Activated naive CD4-positive, alpha-beta T cell treated with anti-CD3 and anti-CD28 coated beads, Interleukin-2, amount 50 U/mL, for 72 hours (primary cell): Measurements from ENCODE around the gene CREB1. TPM values are rescaled to one million over a fixed set of nuclear protein-coding genes. Genes with fewer than 3 reads are reported as not detected.

Experiments used
- ATAC-seq, 2 donors: fragments of 150-1000 bp; cut with Tn5 transposase; 2 replicates each; pipeline ENCODE4 v1.10.0; 2021; ENCODE audit warnings: mild to moderate bottlenecking in 2 of 2, moderate library complexity in 2 of 2
- DNase-seq, 2 donors: peaks; one replicate each; pipeline ENCODE4 v3.0.0; 2021 to 2022; ENCODE audit warnings: low spot score in 2 of 2
- H3K27ac Mint-ChIP-seq, 2 donors: one replicate each; pipeline ENCODE4 v1.8.0; 2022; ENCODE audit warnings: mild to moderate bottlenecking in 2 of 2, mixed read lengths in 2 of 2
- H3K36me3 Mint-ChIP-seq, 2 donors: one replicate each; pipeline ENCODE4 v1.8.0; 2022; ENCODE audit warnings: mixed read lengths in 2 of 2
- H3K9me3 Mint-ChIP-seq, 2 donors: one replicate each; pipeline ENCODE4 v1.8.0; 2022; ENCODE audit warnings: mixed read lengths in 2 of 2
- total RNA-seq, 2 donors: library from RNA; stranded (reverse); gene quantifications; one replicate each; pipeline ENCODE4 v1.2.3, GENCODE V29; 2022

CREB1 gene
- total RNA-seq, 2 donors from 2014 or later, result 68.1 to 89.3 TPM

GRCh38 chr2:207498427-207498826 is 31.3 kb upstream of the CREB1 start:
- no peak overlapping the region for H3K27ac Mint-ChIP-seq
- no peaks in the 10 kb centered on the region for H3K9me3 Mint-ChIP-seq
- no peaks in the 10 kb centered on the region for H3K36me3 Mint-ChIP-seq
- DNase-seq (no peak), ATAC-seq (no peak)

- H3K27ac Mint-ChIP-seq, result no peak overlapping the region
- H3K36me3 Mint-ChIP-seq, result no peaks in the 10 kb centered on the region
- ATAC-seq, result no peak
- no peak for DNase-seq
- H3K9me3 Mint-ChIP-seq, result no peaks in the 10 kb centered on the region
Measured at GRCh38 chr2:207499114-207499513, 30.6 kb upstream of the CREB1 start.

GRCh38 chr2:207501802-207502576 is 27.8 kb upstream of the CREB1 start:
- H3K36me3 Mint-ChIP-seq, result no peaks in the 10 kb centered on the region
- H3K27ac Mint-ChIP-seq, result no peak overlapping the region
- no peaks in the 10 kb centered on the region for H3K9me3 Mint-ChIP-seq
- ATAC-seq (no peak), DNase-seq (no peak)

GRCh38 chr2:207502577-207503198 is 27.1 kb upstream of the CREB1 start:
- DNase-seq (no peak), ATAC-seq (no peak)
- Mint-ChIP-seq H3K9me3 (no peaks in the 10 kb centered on the region), H3K36me3 (no peaks in the 10 kb centered on the region), H3K27ac (no peak overlapping the region)

GRCh38 chr2:207503234-207503633 is 26.5 kb upstream of the CREB1 start:
- no peak overlapping the region for H3K27ac Mint-ChIP-seq
- no peaks in the 10 kb centered on the region for H3K9me3 Mint-ChIP-seq
- no peak for DNase-seq
- peaks cover 0 to under 1% of the 10 kb centered on the region in 2 donors for H3K36me3 Mint-ChIP-seq
- no peak for ATAC-seq

GRCh38 chr2:207504513-207505170 is 25.1 kb upstream of the CREB1 start:
- peak overlapping the region; percentile 90 to 99 for H3K27ac Mint-ChIP-seq
- ATAC-seq (peak in 1 of 2 donors; percentile 3), DNase-seq (no peak)
- H3K9me3 Mint-ChIP-seq, result peaks cover 0 to 4% of the 10 kb centered on the region in 2 donors
- H3K36me3 Mint-ChIP-seq, result peaks cover 0 to 10% of the 10 kb centered on the region in 2 donors

GRCh38 chr2:207505171-207505570 is 24.6 kb upstream of the CREB1 start:
- DNase-seq, result peak in 1 of 2 donors; percentile 33
- peak in 1 of 2 donors; percentile 28 for ATAC-seq
- H3K9me3 Mint-ChIP-seq, result peaks cover 0 to 4% of the 10 kb centered on the region in 2 donors
- peaks cover 0 to 10% of the 10 kb centered on the region in 2 donors for H3K36me3 Mint-ChIP-seq
- peak overlapping the region; percentile 90 to 99 for H3K27ac Mint-ChIP-seq

GRCh38 chr2:207505728-207506127 is 24.0 kb upstream of the CREB1 start:
- H3K9me3 Mint-ChIP-seq, result peaks cover 0 to 4% of the 10 kb centered on the region in 2 donors
- ATAC-seq (peak; percentile 39 to 66), DNase-seq (peak in 1 of 2 donors; percentile 20)
- peaks cover 0 to 10% of the 10 kb centered on the region in 2 donors for H3K36me3 Mint-ChIP-seq
- peak overlapping the region; percentile 90 to 99 for H3K27ac Mint-ChIP-seq

- peaks cover 0 to 10% of the 10 kb centered on the region in 2 donors for H3K36me3 Mint-ChIP-seq
- ATAC-seq, result peak in 1 of 2 donors; percentile 2
- peaks cover 0 to 4% of the 10 kb centered on the region in 2 donors for H3K9me3 Mint-ChIP-seq
- H3K27ac Mint-ChIP-seq, result peak overlapping the region; percentile 90 to 99
- no peak for DNase-seq
Measured at GRCh38 chr2:207506426-207506825, 23.3 kb upstream of the CREB1 start.

GRCh38 chr2:207510148-207510547 is 19.6 kb upstream of the CREB1 start:
- H3K36me3 Mint-ChIP-seq, result peaks cover 6 to 10% of the 10 kb centered on the region in 2 donors
- H3K27ac Mint-ChIP-seq, result no peak overlapping the region
- ATAC-seq, result no peak
- DNase-seq, result no peak
- H3K9me3 Mint-ChIP-seq, result peaks cover 0 to 9% of the 10 kb centered on the region in 2 donors

GRCh38 chr2:207511851-207512250 is 17.9 kb upstream of the CREB1 start:
- DNase-seq (no peak), ATAC-seq (no peak)
- Mint-ChIP-seq H3K9me3 (peaks cover 0 to 9% of the 10 kb centered on the region in 2 donors), H3K36me3 (peaks cover 6 to 10% of the 10 kb centered on the region in 2 donors), H3K27ac (no peak overlapping the region)

GRCh38 chr2:207512356-207512755 is 17.4 kb upstream of the CREB1 start:
- H3K9me3 Mint-ChIP-seq, result peaks cover 0 to 9% of the 10 kb centered on the region in 2 donors
- H3K27ac Mint-ChIP-seq, result no peak overlapping the region
- DNase-seq (no peak), ATAC-seq (no peak)
- peaks cover 6 to 10% of the 10 kb centered on the region in 2 donors for H3K36me3 Mint-ChIP-seq

GRCh38 chr2:207513551-207514257 is 16.1 kb upstream of the CREB1 start:
- peak overlapping the region; percentile 30 to 61 for H3K27ac Mint-ChIP-seq
- H3K9me3 Mint-ChIP-seq, result peaks cover 0 to 9% of the 10 kb centered on the region in 2 donors
- ATAC-seq (peak; percentile 70 to 78), DNase-seq (no peak)
- peaks cover 5 to 6% of the 10 kb centered on the region in 2 donors for H3K36me3 Mint-ChIP-seq

GRCh38 chr2:207514451-207514850 is 15.3 kb upstream of the CREB1 start:
- no peak for DNase-seq
- Mint-ChIP-seq H3K9me3 (peaks cover 0 to 5% of the 10 kb centered on the region in 2 donors), H3K36me3 (peaks cover 5 to 6% of the 10 kb centered on the region in 2 donors), H3K27ac (peak overlapping the region in 1 of 2 donors; percentile 30)
- ATAC-seq, result peak in 1 of 2 donors; percentile 31

- Mint-ChIP-seq H3K9me3 (peaks cover 0 to 5% of the 10 kb centered on the region in 2 donors), H3K36me3 (peaks cover 5 to 6% of the 10 kb centered on the region in 2 donors), H3K27ac (peak overlapping the region in 1 of 2 donors; percentile 13)
- DNase-seq, result no peak
- peak; percentile 80 to 90 for ATAC-seq
Measured at GRCh38 chr2:207515671-207516070, 14.1 kb upstream of the CREB1 start.

- ATAC-seq (no peak), DNase-seq (no peak)
- Mint-ChIP-seq H3K9me3 (peaks cover 0 to 5% of the 10 kb centered on the region in 2 donors), H3K36me3 (peaks cover 5 to 6% of the 10 kb centered on the region in 2 donors), H3K27ac (peak overlapping the region in 1 of 2 donors; percentile 13)
Measured at GRCh38 chr2:207516206-207516605, 13.6 kb upstream of the CREB1 start.
